H1 (cell line): ENCODE data around the gene CPNE5. TPM values are rescaled to one million over a fixed set of nuclear protein-coding genes. Genes with fewer than 3 reads are reported as not detected.
"Not testable (repeated sequence)": the region's sequence is repeated elsewhere in the genome, so short reads cannot be mapped to it uniquely, and the experiment has no call there.

Source experiments
- CTCF ChIA-PET: fragments of 300-600 bp; sonication (Branson Sonifier 250); formaldehyde crosslinking; loops from one replicate; lab custom pipeline; 2021; ENCODE audit not compliant: partially characterized antibody; lab: Charles Lee
- POLR2A ChIA-PET: fragments of 300-600 bp; sonication (Branson Sonifier 250); formaldehyde crosslinking; loops from one replicate; lab custom pipeline; 2021; ENCODE audit warnings: inconsistent platforms; ENCODE audit not compliant: partially characterized antibody; lab: Charles Lee
- DNase-seq, 2 experiments: peaks; one replicate each; pipeline versions ENCODE4 v3.0.0 to v3.0.0-alpha.2; 2010 to 2022; ENCODE audit warnings: low spot score in 2 of 2, low read depth in 1 of 2, mixed read lengths in 1 of 2
- FAIRE-seq: peaks from 2 replicates; lab custom pipeline; 2011; peaks lifted over from hg19 to GRCh38; lab: Jason Lieb, UNC
- H2AFZ ChIP-seq: 2 replicates; pipeline ENCODE4 v1.8.1; 2012; ENCODE audit warnings: low read length, inconsistent platforms
- H2AK5ac ChIP-seq: 2 replicates; pipeline ENCODE4 v1.6.1; 2013; ENCODE audit warnings: low read depth, low read length
- H2BK120ac ChIP-seq: replicated peaks from 2 replicates; pipeline ENCODE3; 2013; ENCODE audit warnings: low read depth, low read length, inconsistent platforms
- H2BK12ac ChIP-seq: 2 replicates; pipeline ENCODE4 v1.6.1; 2013; ENCODE audit warnings: low read depth, low read length
- H2BK15ac ChIP-seq: 2 replicates; pipeline ENCODE4 v1.6.1; 2013; ENCODE audit warnings: low read length
- H2BK20ac ChIP-seq: 2 replicates; pipeline ENCODE4 v1.6.1; 2013; ENCODE audit warnings: low read length
- H2BK5ac ChIP-seq: 2 replicates; pipeline ENCODE4 v1.6.1; 2013; ENCODE audit warnings: low read depth, low read length
- H3K14ac ChIP-seq: 2 replicates; pipeline ENCODE4 v1.6.1; 2013; ENCODE audit warnings: inconsistent platforms; ENCODE audit not compliant: insufficient read length
- H3K18ac ChIP-seq: 2 replicates; pipeline ENCODE4 v1.6.1; 2013; ENCODE audit warnings: low read length; ENCODE audit errors: extremely low read depth
- H3K23ac ChIP-seq: 2 replicates; pipeline ENCODE4 v1.6.1; 2013; ENCODE audit warnings: inconsistent platforms; ENCODE audit not compliant: insufficient read length
- H3K23me2 ChIP-seq: 2 replicates; pipeline ENCODE4 v1.6.1; 2013; ENCODE audit warnings: low read depth, low read length
- H3K27ac ChIP-seq: 2 replicates; pipeline ENCODE4 v1.6.1; 2011; ENCODE audit warnings: low read depth, low read length, inconsistent platforms
- H3K27me3 ChIP-seq, 4 experiments: replicated peaks in 1 of 4; 1 replicate in 1 of 4; 2 replicates in 3 of 4; pipeline versions ENCODE4 v1.6.1 to v1.8.1; 2011 to 2013; ENCODE audit warnings: low read length in 3 of 4, mild to moderate bottlenecking in 3 of 4, inconsistent platforms in 2 of 4, mixed read lengths in 2 of 4, moderate library complexity in 1 of 4; ENCODE audit not compliant: control insufficient read depth in 3 of 4, insufficient read depth in 3 of 4; ENCODE audit errors: extremely low read depth in 1 of 4
- H3K36me3 ChIP-seq, 4 experiments: 2 replicates each; pipeline versions ENCODE4 v1.6.1 to v1.8.1; 2011 to 2013; ENCODE audit warnings: mild to moderate bottlenecking in 4 of 4, low read length in 3 of 4, moderate library complexity in 2 of 4, control low read depth in 1 of 4, inconsistent platforms in 1 of 4; ENCODE audit not compliant: insufficient read depth in 4 of 4, control insufficient read depth in 2 of 4
- H3K4ac ChIP-seq: replicated peaks from 2 replicates; pipeline ENCODE3; 2013; ENCODE audit warnings: low read length, low read depth, mixed read lengths, inconsistent platforms; ENCODE audit not compliant: insufficient read length
- H3K4me1 ChIP-seq, 4 experiments: replicated peaks in 1 of 4; 1 replicate in 1 of 4; 2 replicates in 3 of 4; pipeline versions ENCODE4 v1.6.1 to v1.8.1; 2011 to 2013; ENCODE audit warnings: low read length in 3 of 4, inconsistent platforms in 2 of 4, mixed read lengths in 1 of 4; ENCODE audit not compliant: insufficient read depth in 4 of 4, control insufficient read depth in 3 of 4
- H3K4me2 ChIP-seq, 2 experiments: 2 replicates each; pipeline versions ENCODE4 v1.6.1 to v1.8.1; 2011 to 2013; ENCODE audit warnings: low read depth in 2 of 2, low read length in 2 of 2, control low read depth in 1 of 2, inconsistent platforms in 1 of 2, mild to moderate bottlenecking in 1 of 2; ENCODE audit not compliant: insufficient read depth in 1 of 2
- H3K4me3 ChIP-seq, 4 experiments: fragments of 200-600, 300-600 bp in 1 of 4; sonication (generic), shearing (Covaris generic), sonication (Bioruptor Twin) in 1 of 4; 2 replicates each; pipeline versions ENCODE4 v1.5.1 to v1.8.1; 2011 to 2016; ENCODE audit warnings: low read length in 4 of 4, low read depth in 3 of 4, control low read depth in 2 of 4, inconsistent platforms in 2 of 4, mild to moderate bottlenecking in 2 of 4, mixed read lengths in 1 of 4, moderate library complexity in 1 of 4; ENCODE audit not compliant: insufficient read depth in 2 of 4; ENCODE audit errors: extremely low read depth in 1 of 4
- H3K56ac ChIP-seq: replicated peaks from 2 replicates; pipeline ENCODE3; 2013; ENCODE audit warnings: low read depth, mild to moderate bottlenecking, mixed read lengths, low read length, inconsistent platforms; ENCODE audit not compliant: insufficient read length
- H3K79me1 ChIP-seq: 2 replicates; pipeline ENCODE4 v1.6.1; 2013; ENCODE audit warnings: low read depth, low read length, control low read depth
- H3K79me2 ChIP-seq, 2 experiments: 2 replicates each; pipeline versions ENCODE4 v1.6.1 to v1.8.1; 2012 to 2013; ENCODE audit warnings: low read length in 2 of 2, mild to moderate bottlenecking in 2 of 2, inconsistent platforms in 1 of 2; ENCODE audit not compliant: insufficient read depth in 2 of 2, control insufficient read depth in 1 of 2
- H3K9ac ChIP-seq, 4 experiments: replicated peaks in 1 of 4; 1 replicate in 1 of 4; 2 replicates in 3 of 4; pipeline versions ENCODE4 v1.6.1 to v1.8.1; 2011 to 2013; ENCODE audit warnings: low read depth in 3 of 4, low read length in 3 of 4, control low read depth in 2 of 4, mild to moderate bottlenecking in 2 of 4, moderate library complexity in 2 of 4, inconsistent platforms in 1 of 4; ENCODE audit errors: extremely low read depth in 1 of 4
- H3K9me3 ChIP-seq, 2 experiments: 2 replicates each; pipeline versions ENCODE4 v1.6.1 to v1.8.1; 2012 to 2013; ENCODE audit warnings: mild to moderate bottlenecking in 2 of 2, moderate library complexity in 2 of 2, control low read depth in 1 of 2, inconsistent platforms in 1 of 2, low read depth in 1 of 2, low read length in 1 of 2, mixed read lengths in 1 of 2; ENCODE audit not compliant: insufficient read depth in 2 of 2
- H4K20me1 ChIP-seq, 2 experiments: replicated peaks in 1 of 2; 2 replicates each; pipeline versions ENCODE3 to v1.8.1; 2011 to 2013; ENCODE audit warnings: inconsistent platforms in 2 of 2, low read length in 2 of 2, mild to moderate bottlenecking in 1 of 2; ENCODE audit not compliant: insufficient read depth in 2 of 2, control insufficient read depth in 1 of 2
- H4K5ac ChIP-seq: 2 replicates; pipeline ENCODE4 v1.6.1; 2013; ENCODE audit warnings: low read length, low read depth, mixed read lengths, inconsistent platforms; ENCODE audit not compliant: insufficient read length
- H4K8ac ChIP-seq: 2 replicates; pipeline ENCODE4 v1.8.0; 2013; ENCODE audit warnings: mild to moderate bottlenecking, moderate library complexity, low read length, inconsistent platforms; ENCODE audit not compliant: insufficient read depth; ENCODE audit errors: extremely low read depth
- H4K91ac ChIP-seq: replicated peaks from 2 replicates; pipeline ENCODE3; 2013; ENCODE audit warnings: low read length, mixed read lengths, inconsistent platforms; ENCODE audit not compliant: insufficient read length
- WGBS, 2 experiments: shearing (Covaris generic) in 1 of 2; methylation state at CpG; one replicate each; pipeline versions ENCODE4 v1.1.6 to v1.1.7; 2013 to 2015; ENCODE audit warnings: low lambda C conversion rate in 2 of 2, mixed read lengths in 2 of 2, inconsistent platforms in 1 of 2, low coverage in 1 of 2, missing lambda C conversion rate in 1 of 2; ENCODE audit not compliant: insufficient replicate concordance in 2 of 2, insufficient coverage in 1 of 2, insufficient read length in 1 of 2; ENCODE audit errors: extremely low coverage in 1 of 2, missing lambda C conversion rate in 1 of 2; 5-methylcytosine and 5-hydroxymethylcytosine counted together
- polyA plus RNA-seq, 7 experiments: library from polyadenylated mRNA; depleted of rRNA in 3 of 7; stranded (reverse) in 5 of 7; unstranded in 2 of 7; fragments of >200 nt in 5 of 7; fragments of 200-250 nt in 2 of 7; gene quantifications; 1 replicate in 5 of 7; 2 replicates in 1 of 7; 4 replicates in 1 of 7; pipeline versions ENCODE4 v1.2.1 to v1.2.3, GENCODE V29; 2011 to 2013; ENCODE audit warnings: missing spikeins in 2 of 7, mixed read lengths in 2 of 7
- total RNA-seq: library from RNA; stranded (reverse); fragmentation: NEBNext Ultra II Directional; extraction: Animal tissue kit (Norgen Biotek cat#: 25700); gene quantifications from 2 replicates; pipeline ENCODE4 v1.2.1, GENCODE V29; 2021

Gene CPNE5
- total and polyA plus RNA-seq, 2 of the 8 experiments (the other 6 are each of a cell fraction or from before 2014, with no cell fraction given) = 0.88 to 1.8 TPM

DNA sequence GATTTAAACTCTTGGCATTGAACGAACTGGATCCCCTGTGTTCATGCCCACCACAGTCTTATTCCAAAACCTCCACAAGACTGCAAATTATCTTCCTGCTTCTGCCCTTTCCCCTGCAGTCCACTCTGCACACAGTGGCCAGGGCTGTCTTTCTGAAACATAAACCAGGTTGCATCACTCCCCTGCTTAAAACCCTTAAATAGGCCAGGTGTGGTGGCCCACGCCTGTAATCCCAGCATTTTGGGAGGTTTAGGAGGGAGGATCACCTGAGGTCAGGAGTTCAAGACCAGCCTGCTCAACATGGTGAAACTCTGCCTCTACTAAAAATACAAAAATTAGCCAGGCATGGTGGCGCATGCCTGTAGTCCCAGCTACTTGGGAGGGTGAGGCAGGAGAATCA, 26.2 kb downstream of the CPNE5 start:
- H3K9me3 ChIP-seq, FAIRE-seq, H3K36me3 ChIP-seq, H3K27me3 ChIP-seq, H4K91ac ChIP-seq, H3K56ac ChIP-seq, H2BK15ac ChIP-seq, H3K9ac ChIP-seq, H2BK120ac ChIP-seq, H2BK12ac ChIP-seq, H3K27ac ChIP-seq, H3K23me2 ChIP-seq, H4K20me1 ChIP-seq, H3K14ac ChIP-seq, H3K4me3 ChIP-seq, DNase-seq, H4K5ac ChIP-seq, POLR2A ChIA-PET, H3K23ac ChIP-seq, H2AK5ac ChIP-seq, H3K4me1 ChIP-seq, H2BK5ac ChIP-seq, H3K79me2 ChIP-seq, H3K79me1 ChIP-seq, H3K4me2 ChIP-seq, H3K18ac ChIP-seq, H2BK20ac ChIP-seq, H4K8ac ChIP-seq, H3K4ac ChIP-seq, H2AFZ ChIP-seq: not testable (repeated sequence)
- CTCF ChIA-PET = interaction anchor here (0.6 to 11.4 kb wide), 8 partner anchors 19 to 337 kb away, joined by 3 to 154 read pairs (median 8); partner anchors contain the start of gene PPIL1
- 90% methylated on average over 3 of the region's 3 CpGs; no CpG with 5 or more reads in 1 of the 2 experiments for WGBS, 2 experiments
